A673 (cell line): Measurements from ENCODE around the gene NUDCD2.
A peak's percentile ranks its signal among the peaks of the same experiment; 100 is the strongest.

ENCODE experiments used
- EZH2 ChIP-seq: fragments of 200-600 bp; sonication (generic); IDR thresholded peaks from 2 replicates; pipeline ENCODE4 v1.6.1; 2017; ENCODE audit warnings: borderline replicate concordance, low read depth, mild to moderate bottlenecking, mixed read lengths, antibody characterized with exemption, low read length; ENCODE audit not compliant: poor library complexity, severe bottlenecking
- TF ChIP-seq, protein P1 (sequence below): fragments of 300-800, 200-600 bp; sonication (generic); conservative IDR thresholded peaks from 2 replicates; pipeline ENCODE4 v1.5.1; 2017; ENCODE audit warnings: low read depth, mild to moderate bottlenecking, antibody characterized with exemption, low read length, moderate library complexity, mixed read lengths

DNA sequence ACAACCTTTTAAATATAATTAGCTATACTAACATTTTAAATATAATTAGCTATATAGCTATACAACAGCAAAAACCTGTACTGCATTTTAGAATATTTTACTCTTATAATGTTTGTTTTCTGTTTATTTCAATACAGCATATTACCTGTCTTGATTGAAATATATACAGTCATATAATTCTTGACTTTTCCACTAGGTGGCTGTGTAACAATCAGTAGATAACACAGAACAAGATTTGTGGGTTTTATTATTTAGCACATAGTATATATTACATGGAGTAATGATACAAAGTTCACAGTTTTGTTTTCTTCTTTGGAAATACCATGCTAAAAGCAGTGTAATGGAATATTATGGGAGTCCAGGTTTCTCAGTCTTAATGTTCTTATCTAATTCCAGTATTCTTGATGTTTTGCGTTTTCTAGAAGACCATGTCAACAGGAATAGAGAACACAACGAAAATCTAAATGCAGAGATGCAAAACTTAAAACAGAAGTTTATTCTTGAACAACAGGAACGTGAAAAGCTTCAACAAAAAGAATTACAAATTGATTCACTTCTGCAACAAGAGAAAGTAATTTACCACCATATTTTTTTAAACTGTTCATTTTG, 13.8 kb upstream of the NUDCD2 start:
- TF ChIP-seq, protein P1, sequence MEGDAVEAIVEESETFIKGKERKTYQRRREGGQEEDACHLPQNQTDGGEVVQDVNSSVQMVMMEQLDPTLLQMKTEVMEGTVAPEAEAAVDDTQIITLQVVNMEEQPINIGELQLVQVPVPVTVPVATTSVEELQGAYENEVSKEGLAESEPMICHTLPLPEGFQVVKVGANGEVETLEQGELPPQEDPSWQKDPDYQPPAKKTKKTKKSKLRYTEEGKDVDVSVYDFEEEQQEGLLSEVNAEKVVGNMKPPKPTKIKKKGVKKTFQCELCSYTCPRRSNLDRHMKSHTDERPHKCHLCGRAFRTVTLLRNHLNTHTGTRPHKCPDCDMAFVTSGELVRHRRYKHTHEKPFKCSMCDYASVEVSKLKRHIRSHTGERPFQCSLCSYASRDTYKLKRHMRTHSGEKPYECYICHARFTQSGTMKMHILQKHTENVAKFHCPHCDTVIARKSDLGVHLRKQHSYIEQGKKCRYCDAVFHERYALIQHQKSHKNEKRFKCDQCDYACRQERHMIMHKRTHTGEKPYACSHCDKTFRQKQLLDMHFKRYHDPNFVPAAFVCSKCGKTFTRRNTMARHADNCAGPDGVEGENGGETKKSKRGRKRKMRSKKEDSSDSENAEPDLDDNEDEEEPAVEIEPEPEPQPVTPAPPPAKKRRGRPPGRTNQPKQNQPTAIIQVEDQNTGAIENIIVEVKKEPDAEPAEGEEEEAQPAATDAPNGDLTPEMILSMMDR = peak; percentile 54; the same call in 1 of the 2 replicates
- TF ChIP-seq EZH2 = no peak
